Amniotic epithelial cell (primary cell): Measurements from ENCODE around the gene EIF1AD.
A peak's percentile ranks its signal among the peaks of the same experiment; 100 is the strongest.
"Not testable (repeated sequence)": the region's sequence is repeated elsewhere in the genome, so short reads cannot be mapped to it uniquely, and the experiment has no call there.

Experiments used
- DNase-seq: peaks from one replicate; pipeline ENCODE4 v3.0.0-alpha.2; 2010; ENCODE audit warnings: low read depth

Gene EIF1AD, protein sequence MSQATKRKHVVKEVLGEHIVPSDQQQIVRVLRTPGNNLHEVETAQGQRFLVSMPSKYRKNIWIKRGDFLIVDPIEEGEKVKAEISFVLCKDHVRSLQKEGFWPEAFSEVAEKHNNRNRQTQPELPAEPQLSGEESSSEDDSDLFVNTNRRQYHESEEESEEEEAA

DNA sequence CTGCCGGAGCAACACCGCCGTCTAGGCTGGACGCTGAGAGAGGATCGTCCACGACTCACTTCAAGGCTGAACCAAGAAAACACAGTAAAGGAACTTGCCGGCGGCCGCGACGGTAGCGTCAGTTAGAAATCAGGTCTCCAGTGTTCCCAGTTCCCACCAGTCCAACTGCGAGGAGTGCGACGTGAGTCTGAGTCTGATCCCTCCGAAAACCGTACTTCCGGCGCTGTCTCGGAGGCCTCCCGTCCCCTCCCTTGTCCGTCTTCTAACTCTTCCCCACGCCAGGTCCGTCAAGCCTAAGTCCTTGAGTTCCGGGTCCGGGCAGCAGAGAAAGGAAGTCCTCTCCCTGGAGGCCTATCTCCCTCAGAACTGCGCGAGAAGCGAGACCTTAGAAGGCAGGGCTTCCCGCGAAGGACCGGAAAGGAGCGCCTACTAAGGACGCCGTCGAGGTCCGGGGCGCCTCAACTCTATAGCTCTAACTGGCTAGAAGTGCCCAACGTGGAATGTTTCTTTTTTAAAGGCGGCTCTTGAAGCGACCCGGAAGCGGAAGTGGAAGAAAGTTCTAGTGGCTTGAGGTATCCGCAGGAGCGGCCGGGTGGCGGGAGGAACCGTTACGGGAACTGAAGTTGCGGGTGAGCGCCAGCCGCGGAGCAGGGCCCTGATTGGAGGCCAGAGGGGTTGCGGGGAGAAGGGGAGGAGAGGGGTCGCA lies at the start of gene EIF1AD, which contains the start of gene BANF1:
TSS of gene EIF1AD (minus strand) at position 216 of the 706 bp plus-strand sequence. CDS start 1,768 bp downstream, outside the sequence.
TSS of gene BANF1 (plus strand) at position 562 of the 706 bp plus-strand sequence. CDS start 748 bp downstream, outside the sequence.
- DNase-seq = peak; percentile 96

DNA sequence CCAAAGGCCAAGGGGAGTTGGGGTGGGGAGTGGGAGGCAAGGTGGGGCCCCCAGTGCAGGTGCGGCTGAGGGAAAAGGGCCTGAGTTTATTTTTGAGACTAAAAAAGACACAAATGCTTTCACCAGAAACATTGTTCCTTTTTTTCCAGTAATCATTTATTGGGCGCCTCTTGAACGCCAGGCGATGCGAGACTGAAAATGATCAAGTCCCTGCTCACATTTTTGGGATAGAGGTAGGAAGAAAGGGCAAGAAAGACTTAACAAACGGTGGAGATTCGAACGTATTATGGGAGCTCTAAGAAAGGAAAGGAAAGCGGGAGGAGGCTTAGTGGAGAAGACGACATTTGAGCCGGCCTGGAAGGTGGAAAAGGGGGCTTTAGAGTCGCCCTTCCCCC lies 49.4 kb upstream of the EIF1AD start:
- no peak for DNase-seq

DNA sequence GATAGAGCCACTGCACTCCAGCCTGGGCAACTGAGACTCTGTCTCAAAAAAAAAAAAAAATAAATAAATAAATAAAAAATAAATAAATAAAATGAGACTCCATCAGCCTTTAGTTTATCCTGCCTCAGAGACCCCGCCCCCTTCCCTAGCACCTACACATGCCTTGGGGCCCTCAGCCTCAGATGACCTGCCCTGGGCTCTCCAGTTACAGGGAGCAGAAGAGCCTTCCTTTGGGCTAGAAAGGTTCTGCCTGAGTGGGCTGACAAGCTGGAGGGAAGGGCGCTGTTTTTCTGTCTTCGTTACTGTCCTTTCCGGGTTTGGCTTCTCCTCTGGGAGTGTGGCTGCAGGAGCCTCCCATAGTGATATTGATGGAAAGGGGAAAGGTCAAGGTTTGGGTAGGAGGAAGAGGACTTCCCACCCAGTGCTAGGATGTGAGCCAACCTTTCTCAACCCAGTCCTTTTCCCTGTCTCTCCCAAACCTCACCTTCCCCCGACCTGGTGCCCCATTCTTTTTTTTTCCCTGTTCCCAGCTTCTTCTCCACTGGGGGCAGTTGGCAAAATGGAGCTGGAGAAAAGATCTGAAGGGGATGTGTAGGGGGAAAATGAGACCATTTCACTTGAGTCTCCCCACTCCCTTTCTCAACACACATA lies 48.7 kb upstream of the EIF1AD start:
- DNase-seq = no peak

DNA sequence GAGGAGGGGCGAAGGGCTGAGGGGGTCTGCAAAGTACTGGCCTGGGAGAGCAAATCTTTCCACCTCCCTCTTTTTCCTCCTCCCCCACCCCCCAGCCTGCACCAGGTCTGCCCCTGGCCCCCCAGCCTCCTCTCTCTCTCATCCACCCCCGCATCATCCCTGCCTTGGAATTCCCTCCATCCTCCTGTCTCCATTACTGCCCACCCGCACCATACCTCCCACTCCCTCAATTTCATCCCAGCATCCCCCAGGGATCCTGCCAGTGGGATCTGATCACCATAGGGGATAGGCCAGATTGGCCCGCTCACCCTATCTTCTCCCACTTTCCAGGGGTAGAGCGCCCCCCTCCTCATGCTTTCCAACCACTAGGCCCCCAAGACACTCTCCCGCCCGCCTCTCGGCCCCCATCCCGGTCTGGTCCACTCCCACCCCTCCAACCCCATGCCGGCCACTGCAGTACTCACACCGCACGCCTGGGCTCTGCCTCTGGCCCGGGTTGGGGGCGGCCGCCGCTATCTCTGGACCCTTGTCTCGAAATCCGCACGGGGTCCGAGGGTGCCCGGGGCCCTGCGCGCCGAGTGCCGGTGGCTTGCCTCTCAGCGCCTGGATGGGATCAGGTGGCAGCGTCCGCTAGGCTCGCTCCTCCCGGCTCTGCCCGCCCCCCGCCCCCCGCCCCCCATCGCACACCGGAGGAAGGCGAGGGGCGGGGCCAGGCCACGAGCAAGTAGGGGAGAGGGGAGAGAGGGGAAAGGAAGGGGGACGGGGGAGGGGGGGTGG lies 46.8 kb upstream of the EIF1AD start, which contains the start of gene GAL3ST3:
TSS of gene GAL3ST3 (minus strand) at position 615 of the 777 bp plus-strand sequence. CDS start 3,746 bp downstream, outside the sequence.
- DNase-seq = no peak

DNA sequence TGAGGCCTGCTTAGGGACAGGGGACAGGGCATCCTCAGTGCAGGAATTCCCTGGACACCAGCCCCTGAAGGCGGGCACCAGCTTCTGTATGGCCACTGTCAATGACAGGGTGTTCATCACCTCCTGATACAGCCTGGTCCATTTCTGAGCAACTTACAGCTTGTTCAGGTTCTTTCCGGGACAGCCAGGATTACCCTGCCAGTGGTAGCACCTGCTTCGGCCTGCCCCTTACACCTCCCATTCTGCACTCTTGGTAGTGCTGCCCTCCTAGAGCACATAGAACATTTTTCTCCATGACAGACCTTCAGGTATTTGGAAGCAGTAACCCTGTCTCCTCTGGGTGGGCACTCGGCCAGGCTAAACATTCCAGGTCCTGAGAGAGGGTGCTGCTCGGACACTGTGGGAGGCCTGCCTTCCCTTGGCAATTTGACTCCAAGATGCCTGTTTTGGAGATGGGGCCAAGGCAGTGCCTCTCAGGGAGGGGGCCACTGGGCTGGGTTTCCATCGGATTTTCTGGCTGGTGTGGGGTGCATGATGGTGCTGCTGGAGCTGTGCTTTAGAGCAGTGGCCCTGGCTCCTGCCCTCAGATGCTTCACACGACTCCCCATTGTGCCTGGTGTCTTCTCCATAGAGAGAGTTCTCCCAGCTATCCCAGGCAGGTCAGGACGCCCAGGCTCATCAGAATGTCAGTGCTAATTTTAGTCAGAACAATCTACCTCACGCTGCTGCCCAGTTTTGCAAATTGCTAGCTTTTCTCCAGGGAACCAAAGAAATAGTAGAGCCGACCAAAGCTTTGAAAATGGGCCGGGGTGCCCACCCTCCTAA lies 45.8 kb upstream of the EIF1AD start:
- DNase-seq = no peak

DNA sequence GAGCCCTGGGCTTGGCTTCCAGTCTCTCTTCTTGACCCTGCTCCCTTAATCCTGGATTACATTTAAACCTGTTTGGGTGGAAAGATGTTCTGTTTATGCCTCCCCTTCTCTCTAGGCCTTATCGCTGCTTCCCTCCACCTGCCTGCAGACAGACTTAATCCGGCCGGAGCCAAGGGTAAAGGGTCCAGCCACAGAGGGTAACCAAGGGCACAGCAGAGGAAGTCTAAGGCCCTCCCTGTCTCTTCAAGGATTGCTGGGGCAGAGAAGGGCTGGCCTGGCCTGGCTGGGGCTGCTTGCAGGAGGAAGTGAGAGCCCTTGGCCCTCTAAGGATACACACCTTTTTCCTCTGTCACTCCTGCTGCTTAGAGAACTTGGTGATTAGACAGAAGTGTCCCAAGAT lies 44.9 kb upstream of the EIF1AD start:
- no peak for DNase-seq

DNA sequence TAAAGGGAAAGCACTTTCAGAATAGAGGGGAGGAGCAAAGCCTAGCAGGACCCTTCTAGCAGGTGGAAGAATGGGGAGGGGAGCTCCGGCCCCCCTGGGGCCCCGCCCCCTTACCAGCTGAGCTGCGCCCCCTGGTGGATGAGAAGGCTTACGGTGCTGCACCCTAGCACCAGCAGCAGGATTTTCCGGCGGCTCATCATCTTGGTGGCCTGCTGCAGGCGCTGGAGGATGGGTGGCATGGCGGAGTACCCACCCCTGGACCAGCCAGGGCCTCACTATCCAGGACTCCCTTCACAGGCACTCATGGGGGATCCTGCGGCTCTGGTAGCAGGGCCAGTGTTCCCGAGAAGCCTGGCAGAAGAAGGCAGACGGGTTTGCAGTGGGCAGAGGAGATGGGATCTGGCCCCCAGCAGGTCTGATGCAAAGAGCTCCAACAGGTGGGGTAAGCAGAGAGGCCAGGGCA lies 43.3 kb upstream of the EIF1AD start:
- peak; percentile 57 for DNase-seq

DNA sequence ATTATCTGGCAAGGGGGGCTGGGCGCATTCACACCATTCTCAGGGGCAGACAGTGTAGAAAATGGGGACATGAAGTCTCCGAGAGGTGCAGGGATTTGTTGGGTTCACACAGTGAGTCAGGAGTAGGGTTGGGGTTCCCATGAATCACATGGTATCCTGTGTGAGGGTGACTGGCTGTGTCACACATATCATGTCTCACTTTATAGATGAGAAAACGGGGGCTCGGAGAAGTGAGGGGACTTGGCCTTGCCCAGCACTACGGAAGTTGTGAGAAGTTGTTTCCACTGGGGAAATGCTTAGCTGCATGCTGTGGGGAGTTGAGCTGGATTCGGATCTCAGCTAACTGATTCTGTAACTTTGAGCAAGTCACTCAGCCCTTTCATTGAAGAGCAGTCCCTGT lies 42.8 kb upstream of the EIF1AD start:
- no peak for DNase-seq

DNA sequence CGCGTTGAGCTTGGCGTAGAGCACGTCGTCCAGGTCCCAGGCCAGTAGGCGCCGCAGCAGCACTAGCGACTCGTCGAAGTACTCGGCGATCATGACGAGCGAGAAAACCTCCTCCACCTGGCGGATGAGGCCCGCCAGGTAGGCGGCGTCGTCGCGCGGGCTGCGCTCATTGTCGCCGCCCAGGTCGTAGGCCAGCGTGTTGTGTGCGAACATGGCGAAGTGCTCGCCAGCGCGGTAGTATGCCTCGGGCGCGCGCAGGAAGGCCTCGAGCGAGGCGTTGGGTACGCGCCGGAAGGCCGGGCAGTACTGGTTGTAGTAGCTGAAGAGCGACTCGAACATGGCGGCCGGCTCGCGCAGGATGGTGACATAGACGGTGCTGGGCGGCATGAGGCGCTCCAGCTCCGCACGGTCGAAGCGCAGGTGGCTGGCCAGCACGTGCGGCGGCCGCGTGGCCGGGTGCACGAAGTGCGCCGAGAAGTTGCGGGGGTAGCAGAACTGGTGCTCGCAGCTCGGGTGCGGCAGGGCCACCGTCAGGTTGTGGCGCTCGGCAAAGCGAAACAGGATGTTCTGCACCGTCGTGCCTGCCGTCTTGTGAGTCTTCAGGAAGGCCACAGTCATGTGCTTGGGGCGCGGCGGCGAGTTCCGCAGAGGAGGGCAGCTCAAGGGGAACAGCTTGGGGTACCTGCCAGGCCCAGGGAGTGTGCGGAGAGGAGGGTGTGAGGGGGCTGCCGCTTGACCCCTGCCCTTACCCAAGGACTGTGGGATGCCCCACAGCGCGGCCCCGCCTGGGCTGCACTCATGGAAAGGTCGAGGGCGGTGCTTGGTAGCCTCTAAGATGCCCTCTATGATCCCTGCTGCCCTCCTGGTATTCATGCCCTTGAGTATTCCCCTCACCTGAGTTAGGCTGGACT lies 41.3 kb upstream of the EIF1AD start:
- no peak for DNase-seq

DNA sequence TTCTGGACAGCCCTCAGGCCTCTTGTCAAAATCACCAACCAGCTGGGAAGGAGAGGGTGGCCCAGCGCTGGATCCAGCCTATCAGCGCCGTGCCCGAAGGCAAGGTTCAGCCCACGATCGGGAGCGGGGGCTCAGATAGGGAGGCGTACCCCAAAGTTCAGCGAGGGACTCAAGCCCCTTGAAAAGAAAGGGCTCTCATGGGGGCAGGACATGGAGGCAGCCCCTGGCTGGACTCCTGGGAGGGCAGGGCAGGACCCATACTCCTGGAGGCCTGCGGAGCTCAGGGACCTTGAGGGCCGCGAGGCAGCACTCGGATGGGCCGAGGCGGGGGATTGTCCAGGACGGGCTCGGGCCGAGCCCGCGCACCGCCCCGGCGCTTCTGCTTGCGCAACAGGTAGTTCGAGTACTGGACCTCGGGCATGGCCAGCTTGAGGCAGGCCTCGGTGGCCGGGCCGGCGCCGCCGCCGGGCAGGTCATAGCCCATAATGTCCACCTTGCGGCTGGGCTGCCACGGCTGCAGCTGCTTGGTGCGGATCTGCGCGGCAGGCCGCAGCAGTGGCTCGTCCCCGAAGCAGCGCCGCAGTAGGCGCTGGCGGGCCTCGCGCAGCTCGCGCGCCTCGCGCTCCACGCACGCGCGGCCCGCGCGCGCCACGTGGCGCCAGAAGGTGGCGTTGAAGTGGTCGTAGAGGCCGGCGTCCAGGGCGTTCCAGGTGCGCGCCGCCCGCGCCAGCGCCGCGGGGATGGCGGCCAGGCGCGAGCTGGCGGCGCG lies 40.5 kb upstream of the EIF1AD start:
- DNase-seq = no peak

DNA sequence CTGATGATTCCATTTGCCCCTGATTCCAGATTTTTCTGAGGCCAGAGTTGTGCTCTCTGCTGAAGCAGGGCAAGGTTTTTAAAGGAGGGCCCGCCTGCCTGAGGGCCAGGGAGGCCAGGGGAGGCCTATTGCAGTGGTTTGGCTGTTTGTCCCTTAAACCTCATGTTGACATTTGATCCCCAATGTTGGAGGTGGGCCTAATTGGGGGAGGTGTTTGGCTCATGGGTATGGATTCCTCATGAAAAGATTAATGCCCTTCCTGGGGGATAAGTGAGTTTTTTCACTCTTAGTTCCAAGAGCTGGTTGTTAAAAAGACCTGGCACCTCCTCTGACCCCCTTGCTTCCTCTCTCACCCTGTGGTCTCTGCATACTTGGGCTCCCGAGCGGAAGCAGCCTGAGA lies 37.8 kb upstream of the EIF1AD start:
- DNase-seq = no peak

DNA sequence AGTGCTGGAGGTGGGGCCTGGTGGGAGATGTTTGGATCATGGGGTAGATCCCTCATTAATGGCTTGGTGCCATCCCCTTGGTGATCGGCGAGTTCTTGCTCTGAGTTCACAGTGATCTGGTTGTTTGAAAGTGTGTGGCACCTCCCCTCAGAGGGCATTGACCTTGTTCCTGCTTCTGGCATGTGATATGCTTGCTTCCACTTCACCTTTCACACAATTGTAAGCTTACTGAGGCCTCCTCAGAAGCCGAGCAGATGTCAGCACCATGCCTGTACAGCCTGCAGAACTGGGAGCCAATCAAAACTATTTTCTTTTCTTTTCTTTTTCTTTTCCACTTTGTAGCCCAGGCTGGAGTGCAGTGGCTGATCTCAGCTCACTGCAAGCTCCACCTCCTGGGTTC lies 35.4 kb upstream of the EIF1AD start:
- DNase-seq = no peak

DNA sequence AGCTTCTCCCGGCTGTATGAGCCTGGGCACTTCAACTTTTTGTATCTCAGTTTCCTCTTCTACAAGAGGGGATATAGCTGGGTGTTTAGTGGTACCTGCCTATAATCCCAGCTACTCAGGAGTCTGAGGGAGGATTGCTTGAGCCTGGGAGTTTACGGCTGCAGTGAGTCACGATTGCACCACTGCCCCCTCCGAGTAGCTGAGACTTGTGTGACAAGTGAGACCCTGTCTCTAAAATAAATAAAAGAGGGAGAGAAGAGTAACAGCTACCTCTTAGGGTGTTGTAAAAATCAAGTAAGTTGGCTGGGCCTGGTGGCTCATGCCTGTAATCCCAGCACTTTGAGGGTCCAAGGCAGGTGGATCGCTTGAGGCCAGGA lies 34.4 kb upstream of the EIF1AD start:
- DNase-seq = no peak

DNA sequence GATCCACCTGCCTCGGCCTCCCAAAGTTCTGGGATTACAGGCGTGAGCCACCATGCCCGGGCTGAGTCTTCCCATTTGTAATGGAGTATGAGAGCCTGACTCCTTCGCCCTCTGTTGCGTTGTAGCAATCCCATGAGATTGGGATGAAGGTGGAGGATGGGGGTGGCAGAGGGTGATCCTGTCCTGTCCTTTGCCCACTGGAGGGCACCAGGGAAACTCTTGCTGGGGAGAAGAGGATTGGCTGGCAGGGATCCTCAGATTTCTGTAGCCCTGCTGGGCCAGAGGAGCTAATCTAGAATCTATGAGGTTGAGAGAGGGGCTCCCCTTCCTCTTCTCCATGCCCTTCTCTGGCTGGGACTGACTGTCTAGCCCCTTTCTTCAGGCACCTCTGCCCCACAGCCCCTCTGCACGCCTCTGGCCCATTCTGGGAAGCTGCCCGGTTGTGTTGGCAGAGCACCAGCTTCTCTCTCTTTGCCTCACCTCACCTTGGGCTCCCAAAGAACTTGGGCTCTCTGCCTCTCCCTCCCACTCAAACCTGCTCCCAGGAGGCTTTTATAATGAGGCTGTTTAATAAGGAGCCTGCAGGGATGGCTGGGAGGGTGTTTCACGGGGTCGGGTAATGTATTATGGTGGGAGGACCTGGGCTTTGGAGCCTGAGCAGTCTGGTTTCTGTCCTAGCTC lies 33.8 kb upstream of the EIF1AD start:
- no peak for DNase-seq

DNA sequence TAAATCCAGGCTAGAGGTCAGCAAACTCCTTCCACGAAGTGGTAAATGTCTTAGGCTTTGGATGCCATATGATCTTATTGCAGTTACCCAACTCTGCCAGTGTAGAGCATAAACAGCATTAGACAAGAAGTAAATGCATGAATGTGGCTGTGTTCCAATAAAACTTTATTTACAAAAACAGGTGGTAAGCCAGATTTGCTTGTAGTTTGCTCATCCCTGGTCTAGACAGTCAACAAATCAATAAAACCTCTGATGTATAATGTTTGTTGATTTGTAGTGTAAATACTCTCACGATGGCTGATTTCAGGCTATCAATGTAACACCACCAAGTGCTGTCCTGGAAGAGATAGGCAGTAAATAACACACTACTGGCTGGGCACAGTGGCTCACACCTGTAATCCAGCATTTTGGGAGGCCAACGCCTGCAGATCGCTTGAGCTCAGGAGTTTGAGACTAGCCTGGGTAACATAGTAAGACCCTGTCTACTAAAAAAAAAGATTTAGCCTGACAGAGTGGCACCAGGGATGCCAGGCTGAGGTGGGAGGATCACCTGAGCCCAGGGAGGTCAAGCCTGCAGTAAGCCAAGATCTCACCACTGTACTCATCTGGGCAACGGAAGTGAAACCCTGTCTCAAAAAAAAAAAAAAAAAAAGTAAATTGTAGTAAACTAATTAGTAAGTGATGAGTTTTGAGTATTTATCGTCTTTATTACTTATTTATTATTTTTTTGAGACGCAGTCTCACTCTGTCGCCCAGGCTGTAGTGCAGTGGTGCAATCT lies 31.2 kb upstream of the EIF1AD start:
- peak; percentile 42 for DNase-seq

DNA sequence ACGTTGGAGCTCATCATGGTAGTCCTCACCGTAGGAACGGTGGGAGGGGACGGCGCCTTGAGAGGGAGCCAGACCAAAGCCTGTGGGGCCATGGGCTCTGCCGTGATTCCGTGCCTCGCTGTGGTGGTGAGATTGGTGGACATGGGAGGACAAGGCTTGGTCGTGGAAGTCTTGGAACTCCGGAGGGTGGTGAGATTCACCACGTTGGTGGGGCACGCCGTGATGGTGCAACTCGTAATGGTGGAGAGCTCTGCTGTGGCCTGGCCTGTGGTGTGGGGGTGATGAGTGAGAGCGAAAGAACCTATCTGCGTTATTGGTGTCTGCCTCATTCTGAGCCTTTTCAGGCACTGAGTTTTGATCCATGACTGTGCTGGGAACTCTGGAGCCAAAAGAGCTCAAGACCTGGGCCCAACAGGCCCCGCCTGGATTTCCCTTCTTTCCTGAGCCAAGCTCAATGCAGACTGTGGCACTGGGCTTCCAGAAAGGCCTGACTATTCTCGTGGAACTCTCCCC lies 24.1 kb upstream of the EIF1AD start, which contains the start of gene CATSPER1:
TSS of gene CATSPER1 (minus strand) at position 463 of the 513 bp plus-strand sequence. CDS start at position 363, 100 bp downstream.
- no peak for DNase-seq

DNA sequence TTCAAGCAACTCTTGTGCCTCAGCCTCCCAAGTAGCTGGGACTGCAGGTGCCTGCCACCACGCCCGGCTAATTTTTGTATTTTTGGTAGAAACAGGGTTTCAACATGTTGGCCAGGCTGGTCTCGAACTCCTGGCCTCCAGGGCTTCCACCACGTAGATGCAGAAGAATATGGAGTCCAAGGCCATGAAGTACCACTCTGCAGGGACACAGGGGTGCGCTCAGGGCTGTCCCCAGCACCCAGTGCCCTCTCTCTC lies 21.2 kb upstream of the EIF1AD start:
- not testable (repeated sequence) for DNase-seq
